Neural cell (in vitro differentiated cells): ENCODE results near the gene LSM14A. TPM values are rescaled to one million over a fixed set of nuclear protein-coding genes. Genes with fewer than 3 reads are reported as not detected.

ENCODE experiments used
- H2AFZ ChIP-seq: fragments of 200-600, 300-800 bp; sonication (generic), shearing (Covaris generic); 2 replicates; pipeline ENCODE4 v1.6.0; 2014; ENCODE audit warnings: low read depth, mild to moderate bottlenecking, antibody characterized with exemption, low read length, moderate library complexity
- H3F3A ChIP-seq: fragments of 200-600 bp; shearing (Covaris generic); 2 replicates; pipeline ENCODE4 v1.6.1; 2016; ENCODE audit warnings: mild to moderate bottlenecking, moderate library complexity, mixed read lengths, antibody characterized with exemption, low read length; ENCODE audit not compliant: insufficient read depth, poor library complexity, severe bottlenecking
- H3K27ac ChIP-seq: fragments of 200-600, 300-800 bp; sonication (generic), shearing (Covaris generic); 2 replicates; pipeline ENCODE4 v1.5.1; 2014; ENCODE audit warnings: mild to moderate bottlenecking, low read length, moderate library complexity
- H3K27me3 ChIP-seq: fragments of 300-800, 200-600 bp; sonication (generic), shearing (Covaris generic); 2 replicates; pipeline ENCODE4 v1.6.0; 2014; ENCODE audit warnings: mild to moderate bottlenecking, low read depth, low read length, moderate library complexity; ENCODE audit not compliant: insufficient read depth
- H3K36me3 ChIP-seq: fragments of 300-800, 200-600 bp; sonication (generic), shearing (Covaris generic); 2 replicates; pipeline ENCODE4 v1.5.1; 2014; ENCODE audit warnings: mild to moderate bottlenecking, antibody characterized with exemption, low read length, moderate library complexity; ENCODE audit not compliant: insufficient read depth
- H3K4me2 ChIP-seq: fragments of 300-800, 200-600 bp; sonication (generic), shearing (Covaris generic); 2 replicates; pipeline ENCODE4 v1.6.0; 2014; ENCODE audit warnings: mild to moderate bottlenecking, low read length
- H3K4me3 ChIP-seq: fragments of 300-800, 200-600 bp; sonication (generic), shearing (Covaris generic); 2 replicates; pipeline ENCODE4 v1.5.1; 2014; ENCODE audit warnings: mild to moderate bottlenecking, low read length, moderate library complexity
- H3K79me2 ChIP-seq: fragments of 200-600 bp; shearing (Covaris generic); replicated peaks from 2 replicates; pipeline ENCODE4 v1.6.0; 2014; ENCODE audit warnings: mild to moderate bottlenecking, low read length, moderate library complexity; ENCODE audit not compliant: insufficient read depth
- H3K9ac ChIP-seq: fragments of 300-800, 200-600 bp; sonication (generic), shearing (Covaris generic); 2 replicates; pipeline ENCODE4 v1.6.1; 2016; ENCODE audit warnings: mild to moderate bottlenecking, low read length, mixed read lengths
- H3K9me2 ChIP-seq: fragments of 200-600 bp; shearing (Covaris generic); 2 replicates; pipeline ENCODE4 v1.6.1; 2016; ENCODE audit warnings: mild to moderate bottlenecking, low read length, mixed read lengths; ENCODE audit not compliant: insufficient read depth
- H3K9me3 ChIP-seq: fragments of 200-600, 300-800 bp; sonication (generic), shearing (Covaris generic); 2 replicates; pipeline ENCODE4 v1.6.1; 2016; ENCODE audit warnings: mild to moderate bottlenecking, mixed run types, low read length, moderate library complexity, mixed read lengths
- H4K20me1 ChIP-seq: fragments of 200-600 bp; shearing (Covaris generic); 2 replicates; pipeline ENCODE4 v1.6.1; 2016; ENCODE audit warnings: mild to moderate bottlenecking, mixed run types; ENCODE audit not compliant: insufficient read depth
- CTCF ChIP-seq: fragments of 450-650 bp; IDR thresholded peaks from 2 replicates; pipeline ENCODE4 v1.5.1; 2014; ENCODE audit warnings: antibody characterized with exemption, mild to moderate bottlenecking, moderate library complexity; ENCODE audit not compliant: poor library complexity, severe bottlenecking
- EP300 ChIP-seq: fragments of 450-650 bp; conservative IDR thresholded peaks from 2 replicates; pipeline ENCODE4 v1.6.1; 2014; ENCODE audit warnings: antibody characterized with exemption, mild to moderate bottlenecking, moderate library complexity; ENCODE audit not compliant: poor library complexity, severe bottlenecking
- EZH2 ChIP-seq: fragments of 200-600, 300-800 bp; shearing (Covaris generic), sonication (generic); IDR thresholded peaks from 2 replicates; pipeline ENCODE4 v1.6.1; 2014; ENCODE audit warnings: antibody characterized with exemption, low read length, borderline replicate concordance, mild to moderate bottlenecking; ENCODE audit not compliant: insufficient read depth, poor library complexity, severe bottlenecking
- MXI1 ChIP-seq: fragments of 450-650 bp; conservative IDR thresholded peaks from 2 replicates; pipeline ENCODE4 v1.6.1; 2014; ENCODE audit warnings: antibody characterized with exemption, mild to moderate bottlenecking; ENCODE audit not compliant: poor library complexity, severe bottlenecking
- POLR2AphosphoS5 ChIP-seq: IDR thresholded peaks from 2 replicates; pipeline ENCODE4 v1.6.1; 2012
- REST ChIP-seq: IDR thresholded peaks from 2 replicates; pipeline ENCODE4 v1.6.1; 2012; ENCODE audit warnings: borderline replicate concordance
- SMC3 ChIP-seq: fragments of 450-650 bp; conservative IDR thresholded peaks from 2 replicates; pipeline ENCODE4 v1.6.1; 2014; ENCODE audit warnings: antibody characterized with exemption, mild to moderate bottlenecking, moderate library complexity; ENCODE audit not compliant: poor library complexity
- TAF1 ChIP-seq: IDR thresholded peaks from 2 replicates; pipeline ENCODE4 v1.6.1; 2012; ENCODE audit warnings: low read depth
- polyA plus RNA-seq: library from polyadenylated mRNA; depleted of rRNA; stranded (reverse); fragments of >200 nt; gene quantifications from 2 replicates; pipeline ENCODE4 v1.2.3, GENCODE V29; 2014

LSM14A gene
- polyA plus RNA-seq, 1 donor from 2014 or later = 104 TPM

- Histone ChIP-seq H3K27me3 (no peaks in the 10 kb centered on the region), H3K9me2 (no peaks in the 10 kb centered on the region), H3K27ac (no peak overlapping the region), H2AFZ (no peak overlapping the region), H3K36me3 (no peaks in the 10 kb centered on the region), H3K9me3 (no peaks in the 10 kb centered on the region), H3K79me2 (peaks cover 13% of the 10 kb centered on the region), H3K4me2 (no peak overlapping the region), H3F3A (no peaks in the 10 kb centered on the region), H4K20me1 (no peaks in the 10 kb centered on the region), H3K4me3 (no peak overlapping the region), H3K9ac (no peak overlapping the region)
- TF ChIP-seq CTCF (no peak), POLR2AphosphoS5 (no peak), MXI1 (no peak), EP300 (no peak), SMC3 (no peak), TAF1 (no peak)
These were observed 102.7 kb downstream of the LSM14A start for GRCh38 chr19:34274827-34275625.

DNA sequence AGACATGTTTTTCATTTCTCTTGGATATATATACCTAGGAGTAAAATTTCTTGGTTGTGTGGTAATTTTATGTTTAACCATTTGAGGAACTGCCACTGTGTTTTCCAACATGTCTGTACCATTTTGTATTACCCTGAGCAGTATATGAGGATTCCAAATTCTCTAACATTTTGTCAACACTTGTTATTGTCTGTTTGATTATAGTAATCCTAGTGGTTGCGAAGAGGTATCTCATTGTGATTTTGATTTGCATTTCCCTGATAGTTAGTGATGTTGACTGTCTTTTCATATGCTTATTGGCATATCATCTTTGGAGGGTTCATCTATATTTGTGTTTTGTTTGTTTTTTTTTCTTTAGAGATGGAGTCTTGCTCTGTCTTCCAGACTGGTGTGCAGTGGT is 103.4 kb downstream of the LSM14A start:
- Histone ChIP-seq H3F3A (no peaks in the 10 kb centered on the region), H2AFZ (no peak overlapping the region), H3K27me3 (no peaks in the 10 kb centered on the region), H3K79me2 (peaks cover 13% of the 10 kb centered on the region), H3K9me2 (no peaks in the 10 kb centered on the region), H3K9ac (no peak overlapping the region), H3K4me2 (no peak overlapping the region), H3K9me3 (no peaks in the 10 kb centered on the region), H3K27ac (no peak overlapping the region), H3K36me3 (no peaks in the 10 kb centered on the region), H4K20me1 (no peaks in the 10 kb centered on the region), H3K4me3 (no peak overlapping the region)
- TF ChIP-seq POLR2AphosphoS5 (no peak), REST (no peak), EP300 (no peak), CTCF (no peak), EZH2 (no peak), SMC3 (no peak), TAF1 (no peak)
